NB4 (cell line): ENCODE measurements around the gene PMAIP1.

ENCODE experiments used
- DNase-seq: peaks from one replicate; pipeline ENCODE4 v3.0.0; 2010; ENCODE audit warnings: low read depth
- H3K4me3 ChIP-seq: one replicate; pipeline ENCODE4 v1.5.1; 2011; ENCODE audit warnings: mild to moderate bottlenecking, low read depth, low read length, moderate library complexity
- CTCF ChIP-seq: IDR thresholded peaks from one replicate; pipeline ENCODE4 v1.5.1; 2012; ENCODE audit warnings: low read depth, low read length
- MAX ChIP-seq: IDR thresholded peaks from 2 replicates; pipeline ENCODE4 v1.6.1; 2011; ENCODE audit warnings: low read depth, low read length
- MYC ChIP-seq: IDR thresholded peaks from 2 replicates; pipeline ENCODE4 v1.6.1; 2011; ENCODE audit warnings: low read depth, low read length
- POLR2A ChIP-seq: IDR thresholded peaks from 2 replicates; pipeline ENCODE4 v1.6.1; 2011; ENCODE audit warnings: mild to moderate bottlenecking; ENCODE audit not compliant: insufficient read length; ENCODE audit errors: extremely low read depth

PMAIP1 gene

GRCh38 chr18:59861963-59862819 is 37.6 kb upstream of the PMAIP1 start:
- TF ChIP-seq POLR2A (no peak), CTCF (no peak), MAX (no peak), MYC (no peak)
- DNase-seq, result no peak
- H3K4me3 ChIP-seq, result no peak overlapping the region

GRCh38 chr18:59865241-59865986 is 34.4 kb upstream of the PMAIP1 start:
- DNase-seq, result no peak
- H3K4me3 ChIP-seq, result no peak overlapping the region
- TF ChIP-seq MYC, result no peak
- no peak for TF ChIP-seq POLR2A
- no peak for TF ChIP-seq MAX
- TF ChIP-seq CTCF, result no peak

- H3K4me3 ChIP-seq, result no peak overlapping the region
- no peak for DNase-seq
- TF ChIP-seq MAX, result no peak
- TF ChIP-seq CTCF, result no peak
- TF ChIP-seq MYC, result no peak
- TF ChIP-seq POLR2A, result no peak
Measured at GRCh38 chr18:59866551-59867269, 33.1 kb upstream of the PMAIP1 start.

DNA sequence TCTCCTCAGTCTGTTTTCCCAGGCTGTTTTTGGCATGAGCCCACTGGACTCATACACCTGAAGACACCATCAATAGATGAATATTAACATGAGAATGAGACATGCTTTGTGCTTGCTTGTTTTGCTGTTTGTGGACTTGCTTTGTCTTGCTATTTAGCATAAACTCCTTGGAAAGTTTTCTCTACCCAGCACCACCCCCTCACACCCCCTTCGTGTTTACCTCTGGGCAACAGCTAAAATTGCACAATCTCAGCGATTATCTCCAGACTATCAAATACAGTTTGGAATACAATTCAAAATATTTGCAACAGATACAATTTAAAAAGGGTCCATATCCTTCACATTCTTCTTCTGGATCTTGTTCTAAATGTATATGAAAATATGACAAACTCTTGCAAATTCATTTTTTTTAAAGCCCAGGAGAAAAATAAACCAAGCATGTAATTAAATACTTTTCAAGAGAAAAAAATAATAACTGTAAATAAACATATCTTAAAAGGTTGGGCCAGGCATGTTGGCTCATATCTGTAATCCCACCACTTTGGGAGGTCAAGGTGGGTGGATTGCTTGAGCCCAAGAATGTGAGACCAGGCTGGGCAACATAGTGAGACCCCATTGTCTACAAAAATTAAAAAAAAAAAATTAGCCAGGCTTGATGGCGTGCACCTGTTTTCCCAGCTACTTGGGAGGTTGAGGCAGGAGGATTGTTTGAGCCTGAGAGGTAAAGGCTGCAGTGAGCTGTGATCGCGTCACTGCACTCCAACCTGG is 32.3 kb upstream of the PMAIP1 start:
- H3K4me3 ChIP-seq, result no peak overlapping the region
- no peak for TF ChIP-seq POLR2A
- TF ChIP-seq MYC, result no peak
- no peak for TF ChIP-seq CTCF
- no peak for TF ChIP-seq MAX
- DNase-seq, result no peak

DNA sequence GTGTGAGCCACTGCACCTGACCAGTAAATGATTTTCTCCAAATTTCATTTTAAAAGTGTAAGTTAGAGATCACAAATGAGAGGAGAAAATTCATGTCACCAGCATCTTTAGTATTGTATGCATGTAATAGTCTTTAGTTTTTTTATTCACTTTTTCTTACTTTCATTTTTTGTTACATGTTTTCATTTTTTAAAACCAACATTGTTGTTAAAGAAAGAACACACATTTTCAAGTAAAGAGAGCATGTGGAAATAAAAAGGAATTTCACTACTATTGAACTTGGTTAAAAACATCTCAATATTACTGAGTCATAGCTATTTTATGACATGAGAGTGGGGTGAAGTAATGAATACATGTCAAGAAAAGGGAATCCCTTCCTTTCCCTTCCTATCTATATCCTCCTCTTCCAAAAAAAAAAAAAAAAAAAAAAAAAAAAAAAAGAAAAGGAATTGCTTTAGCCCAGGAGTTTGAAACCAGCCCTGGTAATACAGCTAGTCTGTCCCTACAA is 29.1 kb upstream of the PMAIP1 start:
- TF ChIP-seq MAX (no peak), CTCF (no peak), POLR2A (no peak), MYC (no peak)
- no peak overlapping the region for H3K4me3 ChIP-seq
- no peak for DNase-seq
